AG04449 (cell line): ENCODE measurements around the gene RFTN2.

Experiments used
- CTCF ChIA-PET: fragments of 350-600 bp; formaldehyde crosslinking; extraction: SDS; loops from one replicate; lab custom pipeline; 2021; ENCODE audit warnings: antibody characterized with exemption; lab: Yijun Ruan, JAX
- POLR2A ChIA-PET: fragments of 400-600, 350-600 bp; formaldehyde crosslinking; extraction: SDS; loops from one replicate; lab custom pipeline; 2020; ENCODE audit warnings: antibody characterized with exemption, inconsistent platforms; lab: Yijun Ruan, JAX
- DNase-seq: peaks from one replicate; pipeline ENCODE4 v3.0.0-alpha.2; 2010; ENCODE audit warnings: low read depth, low spot score
- H3K4me3 ChIP-seq: 2 replicates; pipeline ENCODE4 v1.5.1; 2011; ENCODE audit warnings: low read depth, mild to moderate bottlenecking, control low read depth, low read length
- TF ChIP-seq, protein P1 (sequence below): IDR thresholded peaks from one replicate; pipeline ENCODE4 v1.5.1; 2011; ENCODE audit warnings: mild to moderate bottlenecking, moderate library complexity, low read length, control low read depth, inconsistent platforms; ENCODE audit not compliant: insufficient read depth; ENCODE audit errors: missing control alignments

Gene RFTN2

GRCh38 chr2:197669077-197669476 lies 6.3 kb downstream of the RFTN2 start:
- POLR2A ChIA-PET = no interaction called here
- CTCF ChIA-PET = no interaction called here
- TF ChIP-seq, protein P1, sequence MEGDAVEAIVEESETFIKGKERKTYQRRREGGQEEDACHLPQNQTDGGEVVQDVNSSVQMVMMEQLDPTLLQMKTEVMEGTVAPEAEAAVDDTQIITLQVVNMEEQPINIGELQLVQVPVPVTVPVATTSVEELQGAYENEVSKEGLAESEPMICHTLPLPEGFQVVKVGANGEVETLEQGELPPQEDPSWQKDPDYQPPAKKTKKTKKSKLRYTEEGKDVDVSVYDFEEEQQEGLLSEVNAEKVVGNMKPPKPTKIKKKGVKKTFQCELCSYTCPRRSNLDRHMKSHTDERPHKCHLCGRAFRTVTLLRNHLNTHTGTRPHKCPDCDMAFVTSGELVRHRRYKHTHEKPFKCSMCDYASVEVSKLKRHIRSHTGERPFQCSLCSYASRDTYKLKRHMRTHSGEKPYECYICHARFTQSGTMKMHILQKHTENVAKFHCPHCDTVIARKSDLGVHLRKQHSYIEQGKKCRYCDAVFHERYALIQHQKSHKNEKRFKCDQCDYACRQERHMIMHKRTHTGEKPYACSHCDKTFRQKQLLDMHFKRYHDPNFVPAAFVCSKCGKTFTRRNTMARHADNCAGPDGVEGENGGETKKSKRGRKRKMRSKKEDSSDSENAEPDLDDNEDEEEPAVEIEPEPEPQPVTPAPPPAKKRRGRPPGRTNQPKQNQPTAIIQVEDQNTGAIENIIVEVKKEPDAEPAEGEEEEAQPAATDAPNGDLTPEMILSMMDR = no peak

DNA sequence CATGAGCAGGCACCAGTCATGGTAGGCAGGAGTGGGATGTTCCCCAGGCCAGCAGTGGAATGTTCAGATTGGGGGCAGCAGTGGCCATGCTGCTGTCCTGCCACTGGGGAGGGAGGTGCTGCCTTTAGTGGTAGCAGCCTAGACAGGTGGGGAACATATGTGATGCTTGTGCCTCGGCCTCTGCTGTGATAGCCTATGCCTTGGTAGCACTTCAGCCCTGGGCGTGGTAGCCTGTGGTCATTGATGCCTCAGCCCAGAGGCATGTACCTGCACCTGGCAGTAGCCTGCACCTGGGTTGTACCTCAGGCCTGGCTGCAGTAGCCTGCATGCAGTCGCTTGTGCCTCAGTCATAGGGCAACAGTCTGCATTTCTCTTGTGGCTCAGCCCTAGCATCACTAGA lies 7.1 kb downstream of the RFTN2 start:
- ChIA-PET CTCF (no interaction called here), POLR2A (no interaction called here)
- no peak for DNase-seq
- H3K4me3 ChIP-seq = no peak overlapping the region
- TF ChIP-seq, protein P1 = no peak

More at GRCh38 chr2:197669077-197669476, 6.3 kb downstream of the RFTN2 start:
- DNase-seq = no peak
- H3K4me3 ChIP-seq = no peak overlapping the region

DNA sequence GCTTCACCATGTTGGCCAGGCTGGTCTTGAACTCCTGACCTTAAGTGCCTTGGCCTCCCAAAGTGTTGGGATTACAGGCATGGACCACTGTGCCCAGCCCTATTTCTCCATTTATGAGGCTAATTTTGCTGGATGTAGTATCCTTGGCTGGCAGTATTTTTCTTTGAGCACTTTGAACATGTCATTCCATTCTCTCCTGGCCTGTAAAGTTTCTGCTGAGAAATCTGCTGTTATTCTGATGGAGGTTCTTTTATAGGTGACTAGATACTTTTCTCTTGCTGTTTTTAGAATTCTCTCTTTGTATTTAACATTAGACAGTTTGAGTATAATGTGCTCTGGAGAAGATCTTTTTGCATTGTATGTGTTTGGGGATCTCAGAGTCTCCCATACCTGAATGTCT lies 9.1 kb downstream of the RFTN2 start:
- H3K4me3 ChIP-seq = no peak overlapping the region
- CTCF ChIA-PET = no interaction called here
- TF ChIP-seq, protein P1 = no peak
- no peak for DNase-seq
- POLR2A ChIA-PET = no interaction called here

DNA sequence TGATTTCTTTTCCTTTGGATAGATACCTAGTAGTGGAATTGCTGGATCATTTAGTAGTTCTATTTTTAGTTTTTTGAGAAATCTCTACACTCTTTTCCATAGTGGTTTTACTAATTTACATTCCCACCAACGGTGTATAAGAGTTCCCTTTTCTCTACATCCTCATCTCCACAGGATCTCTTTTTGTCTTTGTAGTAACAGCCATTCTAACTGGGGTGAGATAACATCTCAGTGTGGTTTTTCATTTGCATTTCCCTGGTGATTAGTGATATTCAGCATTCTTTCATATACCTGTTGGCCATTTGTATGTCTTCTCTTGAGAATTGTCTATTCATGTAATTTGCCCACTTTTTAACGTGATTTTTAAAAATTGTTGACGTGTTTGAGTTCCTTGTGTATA lies 13.8 kb downstream of the RFTN2 start:
- no peak for DNase-seq
- ChIA-PET CTCF (no interaction called here), POLR2A (no interaction called here)
- no peak overlapping the region for H3K4me3 ChIP-seq
- TF ChIP-seq, protein P1 = no peak

GRCh38 chr2:197657562-197657961 lies 17.8 kb downstream of the RFTN2 start:
- DNase-seq = no peak
- POLR2A ChIA-PET = no interaction called here
- TF ChIP-seq, protein P1 = no peak
- CTCF ChIA-PET = no interaction called here
- no peak overlapping the region for H3K4me3 ChIP-seq

- no peak for DNase-seq
- TF ChIP-seq, protein P1 = no peak
- no peak overlapping the region for H3K4me3 ChIP-seq
- ChIA-PET CTCF (no interaction called here), POLR2A (no interaction called here)
Measured at GRCh38 chr2:197647961-197648690, 27.3 kb downstream of the RFTN2 start.
